Left ventricle myocardium superior (tissue), 1 donor: ENCODE results near the gene SLC4A5. TPM values are rescaled to one million over a fixed set of nuclear protein-coding genes. Genes with fewer than 3 reads are reported as not detected.
A peak's percentile ranks its signal among the peaks of the same experiment; 100 is the strongest.
"Not testable (repeated sequence)": the region's sequence is repeated elsewhere in the genome, so short reads cannot be mapped to it uniquely, and the experiment has no call there.

Experiments
- ATAC-seq: fragments of 200-7000 bp; cut with Tn5 transposase; one replicate; pipeline ENCODE4 v1.9.1; 2020; ENCODE audit warnings: mild to moderate bottlenecking, moderate library complexity
- DNase-seq: peaks from one replicate; pipeline ENCODE4 v3.0.0-alpha.2; 2020
- intact Hi-C: fragments of 100-400 bp; cut with micrococcal nuclease; formaldehyde crosslinking; loops from one replicate; pipeline ENCODE4 v1.11.0; 2022
- total RNA-seq: library from RNA; stranded (reverse); fragmentation: NEBNext Ultra II Directional; extraction: Animal tissue kit (Norgen Biotek cat#: 25700); gene quantifications from one replicate; pipeline ENCODE4 v1.2.1, GENCODE V29; 2021
- donor health status: DM: no; HTN: yes; CAD: no; lungs with severe emphysema.

The SLC4A5 gene
- total RNA-seq, 1 donor from 2014 or later, result 2.2 TPM

- no peak for ATAC-seq
- DNase-seq, result no peak
- intact Hi-C loops, result no loop called here
Observed at GRCh38 chr2:74216642-74217041, 126.6 kb downstream of the SLC4A5 start.

GRCh38 chr2:74215771-74216170 is 127.4 kb downstream of the SLC4A5 start:
- ATAC-seq, intact Hi-C loops, DNase-seq: not testable (repeated sequence)

GRCh38 chr2:74212702-74213410 is 130.4 kb downstream of the SLC4A5 start:
- ATAC-seq (no peak), DNase-seq (no peak)
- intact Hi-C loops, result no loop called here

GRCh38 chr2:74206180-74206688 is 137.0 kb downstream of the SLC4A5 start:
- peak; percentile 55 for ATAC-seq
- no peak for DNase-seq
- intact Hi-C loops, result no loop called here

- no peak for ATAC-seq
- no peak for DNase-seq
- intact Hi-C loops, result no loop called here
Observed at GRCh38 chr2:74205596-74205995, 137.6 kb downstream of the SLC4A5 start.

GRCh38 chr2:74205113-74205512 is 138.1 kb downstream of the SLC4A5 start:
- DNase-seq (no peak), ATAC-seq (no peak)
- intact Hi-C loops, result no loop called here

GRCh38 chr2:74204436-74204835 is 138.8 kb downstream of the SLC4A5 start:
- no peak for ATAC-seq
- intact Hi-C loops, result no loop called here
- no peak for DNase-seq

GRCh38 chr2:74201596-74201995 is 141.6 kb downstream of the SLC4A5 start:
- intact Hi-C loops, result no loop called here
- ATAC-seq (peak; percentile 42), DNase-seq (no peak)

GRCh38 chr2:74201196-74201595 is 142.0 kb downstream of the SLC4A5 start:
- intact Hi-C loops, result no loop called here
- DNase-seq, result no peak
- ATAC-seq, result no peak

GRCh38 chr2:74199871-74200305 is 143.3 kb downstream of the SLC4A5 start:
- ATAC-seq (no peak), DNase-seq (no peak)
- intact Hi-C loops, result no loop called here

- intact Hi-C loops, result no loop called here
- DNase-seq, result peak; percentile 39
- ATAC-seq, result no peak
Observed at GRCh38 chr2:74199275-74199701, 143.9 kb downstream of the SLC4A5 start.

GRCh38 chr2:74198461-74199274 is 144.5 kb downstream of the SLC4A5 start, which contains the start of gene MTHFD2:
Gene MTHFD2 (plus strand): TSS chr2:74198615. CDS start chr2:74198642, 27 bp downstream.
- DNase-seq (peak; percentile 95), ATAC-seq (peak; percentile 97)
- intact Hi-C loops, result no loop called here

GRCh38 chr2:74198023-74198460 is 145.2 kb downstream of the SLC4A5 start:
- DNase-seq (no peak), ATAC-seq (no peak)
- intact Hi-C loops, result no loop called here

- DNase-seq, result no peak
- intact Hi-C loops, result no loop called here
Observed at GRCh38 chr2:74197049-74197448, 146.2 kb downstream of the SLC4A5 start.

GRCh38 chr2:74194799-74195198 is 148.4 kb downstream of the SLC4A5 start:
- intact Hi-C loops, result no loop called here
- no peak for ATAC-seq
- no peak for DNase-seq

More at GRCh38 chr2:74197049-74197448, 146.2 kb downstream of the SLC4A5 start:
- ATAC-seq, result no peak

GRCh38 chr2:74191596-74192380 is 151.4 kb downstream of the SLC4A5 start:
- DNase-seq (no peak), ATAC-seq (no peak)
- intact Hi-C loops, result no loop called here

- no peak for DNase-seq
- no peak for ATAC-seq
- intact Hi-C loops, result no loop called here
Observed at GRCh38 chr2:74188696-74189095, 154.5 kb downstream of the SLC4A5 start.

- intact Hi-C loops, result no loop called here
- DNase-seq (peak; percentile 36), ATAC-seq (peak; percentile 66)
Observed at GRCh38 chr2:74188018-74188601, 155.1 kb downstream of the SLC4A5 start.

GRCh38 chr2:74186706-74187105 is 156.5 kb downstream of the SLC4A5 start:
- intact Hi-C loops, ATAC-seq, DNase-seq: not testable (repeated sequence)
